ENCODE measurements around the gene LIMS2.

DNA sequence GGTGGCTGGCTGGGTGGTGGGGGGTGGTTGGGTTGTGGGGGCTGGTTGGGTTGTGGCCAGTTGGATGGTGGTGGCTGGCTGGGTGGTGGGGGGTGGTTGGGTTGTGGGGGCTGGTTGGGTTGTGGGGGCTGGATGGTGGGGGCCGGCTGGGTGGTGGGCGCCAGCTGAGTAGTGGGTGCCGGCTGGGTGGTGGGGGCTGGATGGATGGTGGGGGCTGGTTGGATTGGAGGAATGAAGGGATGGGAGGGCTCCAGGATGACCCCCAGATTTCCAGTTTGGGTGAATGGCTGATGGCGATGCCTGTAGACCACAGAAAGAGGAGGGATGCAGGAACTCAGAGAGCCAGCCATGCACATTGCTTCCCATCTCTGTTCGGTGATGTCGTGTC is 56.1 kb downstream of the LIMS2 start:
- TF ChIP-seq POLR2A (IDR thresholded peaks at IDR 0.05) (no peak), CTCF (IDR thresholded peaks at IDR 0.05) (no peak)

Measured in right lobe of liver (tissue), 4 donors.